HUDEP-2 (cell line): Measurements from ENCODE around the gene PTK6.
A peak's percentile ranks its signal among the peaks of the same experiment; 100 is the strongest.

Experiments
- DNase-seq, 76 experiments: peaks; one replicate each; lab custom pipeline; 2025; ENCODE audit not compliant: unreplicated experiment in 76 of 76; lab: John Stamatoyannopoulos, UW

Gene PTK6

DNA sequence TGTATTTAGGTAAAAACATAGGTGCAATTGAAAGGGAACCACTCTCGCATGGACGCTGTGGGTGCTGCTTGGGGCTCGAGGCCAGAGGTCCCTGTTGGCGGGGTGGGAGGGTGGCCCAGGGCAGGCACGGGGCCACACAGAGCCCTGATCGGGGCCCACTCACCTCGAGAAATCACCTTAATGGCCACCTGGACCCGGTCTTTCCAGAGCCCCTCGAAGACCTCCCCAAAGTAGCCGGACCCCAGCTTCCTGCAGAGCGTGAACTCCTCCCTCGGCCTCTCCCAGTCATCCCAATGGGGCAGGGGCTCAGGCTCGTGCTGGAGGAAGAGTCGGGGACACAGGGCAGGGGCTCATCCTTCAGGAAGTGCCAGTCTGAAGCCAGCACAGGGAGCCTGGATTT lies 3.8 kb downstream of the PTK6 start:
- DNase-seq, result no peak

DNA sequence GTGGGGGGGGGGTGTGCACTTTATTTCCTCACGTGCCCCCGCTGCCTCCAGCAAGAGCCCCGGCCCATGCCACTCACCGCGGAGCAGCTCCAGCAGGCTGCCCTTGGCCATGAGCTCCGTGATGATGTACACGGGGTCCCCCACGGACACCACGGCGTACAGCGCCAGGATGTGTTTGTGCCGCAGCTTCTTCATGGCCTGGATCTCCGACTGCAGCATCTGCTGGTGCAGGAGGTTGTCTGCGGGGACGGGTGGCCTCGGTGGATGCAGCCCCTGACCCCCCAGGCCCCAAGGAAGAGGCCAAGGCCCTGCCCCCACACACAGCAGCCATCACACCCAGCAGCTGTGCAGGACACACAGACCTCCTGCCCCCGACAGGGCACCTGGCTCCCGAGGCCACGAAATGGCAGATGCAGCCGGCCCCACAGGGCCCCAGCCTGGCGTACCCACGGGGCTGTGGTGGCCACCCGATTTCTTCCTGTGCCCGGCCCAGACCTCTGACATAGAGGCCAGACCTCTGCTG lies 4.7 kb downstream of the PTK6 start:
- no peak for DNase-seq

DNA sequence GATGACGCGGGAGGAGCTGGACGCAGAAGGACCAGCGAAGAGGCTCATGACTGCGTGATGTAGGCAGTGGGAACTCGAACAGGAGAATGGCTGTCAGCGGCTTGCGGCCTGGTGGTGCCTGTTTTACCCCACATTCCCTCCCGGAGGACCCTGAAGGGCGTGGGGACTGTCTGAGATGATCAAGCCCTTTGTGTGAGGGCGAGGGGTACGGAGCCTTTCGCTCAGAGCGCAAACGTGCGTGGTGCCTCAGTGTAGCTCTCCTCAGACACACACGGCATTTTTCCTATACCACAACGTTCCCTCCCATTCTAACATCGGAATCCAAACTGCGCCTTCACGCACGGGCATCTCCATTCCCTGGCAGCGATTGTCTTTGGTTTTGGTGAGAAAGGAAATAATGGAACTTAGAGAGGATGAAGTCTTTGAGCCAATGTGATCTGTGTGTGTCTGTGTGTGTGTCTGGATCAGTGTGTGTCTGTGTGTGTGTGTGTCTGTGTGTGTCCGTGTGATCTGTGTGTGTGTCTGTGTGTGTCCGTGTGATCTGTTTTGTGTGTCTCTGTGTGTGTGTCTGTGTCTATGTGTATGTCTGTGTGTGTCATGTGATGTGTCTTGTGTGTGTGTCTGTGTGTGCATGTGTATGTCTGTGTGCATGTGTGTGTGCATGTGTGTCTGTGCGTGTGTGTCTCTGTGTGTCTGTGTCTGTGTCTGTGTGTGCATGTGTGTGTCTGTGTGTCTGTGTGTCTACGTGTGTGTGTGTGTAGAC lies 5.3 kb downstream of the PTK6 start:
- no peak for DNase-seq

DNA sequence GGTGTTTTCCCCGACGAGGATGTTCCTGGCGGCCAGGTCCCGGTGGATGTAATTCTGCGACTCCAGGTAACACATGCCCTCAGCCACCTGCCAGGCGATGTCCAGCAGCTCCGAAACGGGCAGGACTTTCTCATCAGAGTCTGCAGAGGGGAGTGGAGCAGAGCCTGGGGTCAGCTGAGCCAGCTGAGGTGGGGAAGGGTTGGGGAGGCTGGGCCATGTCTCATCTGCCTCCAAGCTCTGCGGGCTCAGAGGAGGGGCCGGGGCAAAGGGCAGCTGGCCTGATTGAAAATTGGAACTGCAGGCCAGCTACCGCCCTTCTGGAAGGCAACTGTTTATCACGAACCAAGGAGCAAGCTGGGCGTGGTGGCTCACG lies 6.4 kb downstream of the PTK6 start:
- no peak for DNase-seq

GRCh38 chr20:63529861-63530787 lies 7.1 kb downstream of the PTK6 start:
- DNase-seq, result no peak

DNA sequence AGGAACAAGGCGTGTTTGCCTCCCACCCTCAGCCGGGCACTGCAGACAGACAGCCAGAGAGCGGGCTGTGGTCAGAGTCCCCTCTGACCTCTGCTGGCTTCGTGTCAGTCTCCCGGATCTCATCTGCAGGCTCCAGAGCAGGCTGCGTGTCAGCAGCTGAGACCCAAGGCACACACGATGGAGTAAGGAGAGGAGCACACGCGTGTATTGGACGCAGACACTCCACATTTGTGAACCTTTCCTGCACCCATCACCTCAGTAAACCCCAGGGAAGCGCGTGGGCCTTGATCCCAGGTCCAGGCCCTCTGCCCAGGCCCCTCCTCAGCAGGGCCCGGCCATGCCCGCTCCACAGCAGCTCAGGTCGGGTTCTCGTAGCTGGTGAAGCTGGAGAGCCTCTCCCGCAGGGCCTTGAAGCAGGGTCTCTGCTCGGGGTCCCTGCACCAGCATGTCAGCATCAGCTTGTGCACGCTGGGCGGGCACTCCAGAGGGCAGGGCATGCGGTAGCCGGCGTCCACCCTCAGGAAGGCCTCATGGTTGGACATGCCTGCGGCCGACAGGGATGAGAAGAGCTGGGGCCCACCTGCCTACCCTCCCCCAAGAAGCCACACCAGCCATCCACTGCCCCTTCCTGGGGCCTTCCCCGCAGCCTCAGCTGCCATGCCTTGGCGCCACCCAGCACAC lies 7.9 kb downstream of the PTK6 start:
- no peak for DNase-seq

DNA sequence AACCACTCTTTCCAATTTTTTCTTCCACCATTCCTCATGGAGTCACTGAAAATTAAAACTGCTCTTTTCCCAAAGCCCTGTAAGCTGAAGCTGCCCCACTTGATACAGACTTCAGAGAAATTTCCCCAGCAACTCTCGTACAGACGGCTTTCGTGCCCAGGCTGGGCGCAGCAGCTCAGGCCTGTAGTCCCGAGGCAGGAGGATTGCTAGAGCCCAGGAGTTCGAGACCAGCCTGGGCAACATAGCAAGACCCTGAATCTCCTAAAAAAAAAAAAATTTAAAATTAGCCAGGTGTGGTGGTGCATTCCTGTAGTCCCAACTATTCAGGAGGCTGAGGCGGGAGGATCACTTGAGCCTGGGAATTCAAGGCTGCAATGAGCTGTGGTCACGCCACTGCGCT lies 10.0 kb downstream of the PTK6 start:
- no peak for DNase-seq

GRCh38 chr20:63525971-63526370 lies 11.2 kb downstream of the PTK6 start:
- no peak for DNase-seq

DNA sequence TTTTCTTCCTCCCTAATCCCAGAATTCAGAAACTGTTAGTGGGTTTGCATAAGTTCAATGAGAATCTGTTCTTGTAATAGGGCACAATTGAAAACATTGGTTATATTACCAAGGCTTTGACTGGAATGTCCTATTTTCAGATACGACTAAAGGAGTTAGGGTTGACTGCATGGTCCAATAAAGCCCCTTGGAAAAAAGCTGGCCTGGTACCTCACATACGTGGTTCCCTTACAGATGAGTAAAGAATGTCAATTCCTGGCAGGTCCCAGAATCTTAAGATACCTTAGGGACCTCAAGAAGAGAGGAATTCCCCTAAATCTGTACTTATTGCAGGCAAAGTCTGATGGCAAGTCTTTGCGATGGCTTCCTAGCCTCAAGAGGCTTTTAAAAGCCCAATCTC lies 12.0 kb downstream of the PTK6 start:
- no peak for DNase-seq

- DNase-seq, result no peak
Measured at GRCh38 chr20:63522981-63523611, 14.1 kb downstream of the PTK6 start.

GRCh38 chr20:63522091-63522868 lies 14.9 kb downstream of the PTK6 start:
- DNase-seq, result peak in 4 of 76 experiments; percentile 5 to 24 (median 14)

- no peak for DNase-seq
Measured at GRCh38 chr20:63521602-63522001, 15.6 kb downstream of the PTK6 start.

DNA sequence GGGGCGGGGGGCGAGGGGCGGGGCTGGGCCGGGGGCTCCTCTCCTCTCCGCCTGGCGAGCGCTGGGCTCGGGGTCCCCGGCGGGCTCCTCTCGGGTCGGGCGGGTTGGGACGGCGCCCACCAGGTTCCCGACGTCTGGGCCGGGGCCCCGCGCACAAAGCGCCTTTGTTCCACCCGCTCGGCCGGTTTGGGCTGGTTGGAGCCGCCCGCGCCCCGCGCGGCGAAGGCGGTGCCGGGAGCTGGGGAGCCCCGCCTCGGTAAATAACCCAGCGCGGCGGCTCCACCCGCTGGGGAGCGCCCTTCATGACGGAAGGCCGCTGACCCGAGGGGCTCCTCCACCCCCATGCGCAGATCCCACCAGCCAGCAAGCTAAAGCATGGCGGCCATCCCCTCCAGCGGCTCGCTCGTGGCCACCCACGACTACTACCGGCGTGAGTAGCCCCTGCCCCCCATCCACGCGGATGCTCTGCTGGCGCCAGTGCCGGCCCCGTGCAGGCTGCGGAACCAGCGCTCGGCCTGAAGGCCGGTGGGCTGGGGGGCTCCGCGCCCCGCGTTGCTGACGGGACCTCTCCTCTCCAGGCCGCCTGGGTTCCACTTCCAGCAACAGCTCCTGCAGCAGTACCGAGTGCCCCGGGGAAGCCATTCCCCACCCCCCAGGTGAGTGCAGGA lies 16.1 kb downstream of the PTK6 start:
- peak in 51 of 76 experiments; percentile 11 to 64 (median 41) for DNase-seq

- peak in 66 of 76 experiments; percentile 13 to 84 (median 62) for DNase-seq
Measured at GRCh38 chr20:63520504-63520933, 16.7 kb downstream of the PTK6 start, which contains the start of gene PPDPF. Gene PPDPF (plus strand): TSS chr20:63520765. CDS start chr20:63521309, 544 bp downstream.

DNA sequence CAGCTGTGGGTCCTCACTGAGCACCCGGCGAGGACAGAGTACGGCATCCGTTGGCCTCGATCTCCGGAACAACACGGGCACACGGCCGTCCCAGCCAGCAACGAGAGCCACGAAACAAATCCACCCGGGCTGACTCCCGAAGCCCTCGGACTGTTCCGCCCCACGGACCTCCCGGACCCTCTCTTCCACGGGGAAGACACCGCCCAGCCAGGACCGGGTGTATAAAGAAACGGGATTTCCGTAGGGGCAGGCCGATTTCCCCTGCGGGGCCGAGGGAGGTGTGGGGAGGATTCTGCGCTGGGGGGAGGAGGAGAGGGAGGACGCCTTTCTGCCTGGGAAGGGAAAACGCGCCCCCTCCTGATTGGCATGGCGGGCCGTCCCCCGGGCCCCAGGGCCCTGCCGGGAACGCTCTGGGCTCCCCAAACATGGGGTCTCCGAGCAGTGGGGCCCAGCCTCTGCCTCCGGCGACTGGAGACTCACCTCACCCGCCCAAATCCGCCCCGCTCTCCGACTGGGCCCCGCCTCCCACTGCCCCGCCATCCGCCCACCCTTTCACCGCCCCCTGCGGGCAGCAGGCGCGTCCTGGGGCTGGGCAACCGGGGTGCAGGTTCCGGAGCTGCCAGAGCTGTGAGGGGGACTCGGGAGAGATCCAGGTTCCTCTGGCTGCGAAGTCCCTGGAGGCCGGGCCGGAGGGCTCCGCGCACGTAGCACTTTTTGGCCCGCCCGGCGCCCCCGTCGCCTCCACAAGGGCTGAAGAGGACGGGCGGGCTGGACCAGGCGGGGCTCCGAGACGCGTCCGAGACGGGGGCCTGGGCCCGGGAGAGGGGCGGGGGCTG lies 17.3 kb downstream of the PTK6 start:
- DNase-seq, result peak in 12 of 76 experiments; percentile 16 to 84 (median 40)

GRCh38 chr20:63518946-63519667 lies 18.1 kb downstream of the PTK6 start:
- no peak for DNase-seq

- no peak for DNase-seq
Measured at GRCh38 chr20:63518351-63518861, 18.8 kb downstream of the PTK6 start.
